ENCODE data around the gene CHCHD3. TPM values are rescaled to one million over a fixed set of nuclear protein-coding genes. Genes with fewer than 3 reads are reported as not detected.
"Not testable (repeated sequence)": the region's sequence is repeated elsewhere in the genome, so short reads cannot be mapped to it uniquely, and the experiment has no call there.

CHCHD3 gene
- total and polyA plus RNA-seq, 4 donors: 48.8 to 71.0 (median 58.7) TPM

DNA sequence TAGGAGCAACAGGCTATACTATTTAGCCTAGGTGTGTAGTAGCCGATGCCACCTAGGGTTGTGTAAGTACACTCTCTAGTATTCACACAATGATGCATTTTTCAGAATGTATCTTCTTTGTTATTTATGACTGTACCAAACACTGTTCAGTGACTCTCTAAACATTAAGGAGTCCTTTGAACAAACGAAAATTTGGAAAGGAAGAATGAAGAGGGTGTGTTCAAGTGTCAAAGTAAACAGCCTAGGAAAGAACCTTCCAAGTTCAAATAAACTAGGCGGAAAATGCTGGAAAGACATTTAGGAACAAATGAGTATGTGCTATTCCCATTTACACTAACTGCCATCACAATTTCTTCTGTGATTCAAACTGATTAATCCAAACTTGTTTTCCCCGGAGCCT lies 142.4 kb downstream of the CHCHD3 start:
- WGBS (ENCODE audit: insufficient coverage): 80% methylated on average over 1 of the region's 4 CpGs
- Histone ChIP-seq H3K4me3 (ENCODE audit: low read depth, low read length) (no peak overlapping the region), H3K27me3 (ENCODE audit: control insufficient read depth, insufficient read depth, low read length) (no peaks in the 10 kb centered on the region), H3K36me3 (ENCODE audit: control insufficient read depth, insufficient read depth, low read length) (no peaks in the 10 kb centered on the region), H3K27ac (ENCODE audit: low read depth, low read length) (no peak overlapping the region), H3K4me1 (ENCODE audit: control insufficient read depth, insufficient read depth, low read length) (no peaks in the 10 kb centered on the region), H3K9me3 (ENCODE audit: control insufficient read depth, insufficient read depth, low read length) (no peaks in the 10 kb centered on the region)
- DNase-seq (ENCODE audit: low read depth in 4 of 6, low spot score in 6 of 6): no peak

DNA sequence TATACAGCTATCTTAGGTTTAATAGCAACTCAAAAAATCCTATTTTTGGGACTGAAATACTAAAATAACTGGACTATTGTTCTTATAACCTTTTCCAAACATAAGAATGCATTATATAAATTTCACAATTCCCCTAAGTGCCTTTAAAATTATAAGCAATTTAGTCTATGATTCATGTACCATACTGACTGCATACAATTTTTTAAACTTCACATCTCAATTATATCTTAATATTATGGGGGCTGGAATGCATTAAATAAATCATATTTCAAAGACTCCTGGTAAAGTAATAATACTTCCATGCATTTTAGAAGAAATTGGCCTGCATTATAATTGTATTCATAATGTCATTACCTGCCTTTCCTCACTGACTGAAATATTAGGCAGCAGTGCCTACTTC lies 144.6 kb downstream of the CHCHD3 start:
- no peak for DNase-seq (ENCODE audit: low read depth in 4 of 6, low spot score in 6 of 6)
- Histone ChIP-seq H3K27ac (ENCODE audit: low read depth, low read length) (no peak overlapping the region), H3K9me3 (ENCODE audit: control insufficient read depth, insufficient read depth, low read length) (no peaks in the 10 kb centered on the region), H3K4me3 (ENCODE audit: low read depth, low read length) (no peak overlapping the region), H3K36me3 (ENCODE audit: control insufficient read depth, insufficient read depth, low read length) (no peaks in the 10 kb centered on the region), H3K27me3 (ENCODE audit: control insufficient read depth, insufficient read depth, low read length) (no peaks in the 10 kb centered on the region), H3K4me1 (ENCODE audit: control insufficient read depth, insufficient read depth, low read length) (peaks cover under 1% of the 10 kb centered on the region)

DNA sequence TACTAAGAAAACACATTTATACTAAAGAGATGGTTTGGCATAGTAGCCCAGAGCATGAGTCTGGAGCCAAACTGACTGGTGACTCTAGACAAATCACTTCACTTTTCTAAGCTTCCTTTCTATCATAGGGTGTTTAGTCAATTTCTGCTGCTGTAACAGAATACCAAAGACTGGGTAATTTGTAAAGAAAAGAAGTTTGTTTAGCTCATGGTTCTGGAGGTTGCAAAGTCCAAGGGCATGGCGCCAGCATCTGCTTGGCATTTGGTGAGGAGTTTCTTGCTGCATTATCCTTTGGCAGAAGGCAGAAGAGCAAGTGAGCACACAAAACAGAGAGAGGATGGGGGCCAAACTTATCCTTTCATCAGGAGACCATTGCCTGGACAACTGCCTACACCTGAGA lies 146.3 kb downstream of the CHCHD3 start:
- 100% methylated on average over 1 of the region's 1 CpG for whole genome bisulfite sequencing (ENCODE audit: insufficient coverage)
- DNase-seq (ENCODE audit: low read depth in 4 of 6, low spot score in 6 of 6): peak in 1 of 6 donors; percentile 33
- Histone ChIP-seq H3K4me3 (ENCODE audit: low read depth, low read length) (no peak overlapping the region), H3K4me1 (ENCODE audit: control insufficient read depth, insufficient read depth, low read length) (peaks cover 5% of the 10 kb centered on the region), H3K27ac (ENCODE audit: low read depth, low read length) (no peak overlapping the region), H3K36me3 (ENCODE audit: control insufficient read depth, insufficient read depth, low read length) (no peaks in the 10 kb centered on the region), H3K9me3 (ENCODE audit: control insufficient read depth, insufficient read depth, low read length) (no peaks in the 10 kb centered on the region), H3K27me3 (ENCODE audit: control insufficient read depth, insufficient read depth, low read length) (no peaks in the 10 kb centered on the region)

DNA sequence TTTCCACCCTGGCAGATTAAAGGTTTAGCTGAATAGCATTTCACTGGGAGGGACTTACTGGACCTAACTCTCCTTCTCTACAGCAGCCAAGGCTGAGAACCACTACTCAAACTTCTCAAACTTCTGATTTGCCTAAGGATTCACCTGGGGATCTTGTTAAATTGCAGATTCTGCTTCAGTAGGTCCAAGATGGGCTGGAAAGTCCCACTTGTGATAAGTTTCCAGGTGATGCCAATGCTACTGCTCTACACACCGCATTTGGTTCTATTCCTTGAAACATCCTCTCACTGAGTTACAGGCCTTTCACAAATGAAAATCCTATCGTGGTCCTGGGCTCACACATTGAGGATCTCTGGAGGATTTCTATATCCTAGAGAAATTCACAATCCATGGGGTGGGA lies 147.9 kb downstream of the CHCHD3 start:
- no peaks in the 10 kb centered on the region for H3K9me3 ChIP-seq (ENCODE audit: control insufficient read depth, insufficient read depth, low read length)
- no peaks in the 10 kb centered on the region for H3K36me3 ChIP-seq (ENCODE audit: control insufficient read depth, insufficient read depth, low read length)
- H3K27ac ChIP-seq (ENCODE audit: low read depth, low read length): no peak overlapping the region
- 100% methylated on average over 2 of the region's 2 CpGs for WGBS (ENCODE audit: insufficient coverage)
- no peak for DNase-seq (ENCODE audit: low read depth in 4 of 6, low spot score in 6 of 6)
- H3K4me3 ChIP-seq (ENCODE audit: low read depth, low read length): no peak overlapping the region
- no peaks in the 10 kb centered on the region for H3K27me3 ChIP-seq (ENCODE audit: control insufficient read depth, insufficient read depth, low read length)
- peaks cover 5% of the 10 kb centered on the region for H3K4me1 ChIP-seq (ENCODE audit: control insufficient read depth, insufficient read depth, low read length)

DNA sequence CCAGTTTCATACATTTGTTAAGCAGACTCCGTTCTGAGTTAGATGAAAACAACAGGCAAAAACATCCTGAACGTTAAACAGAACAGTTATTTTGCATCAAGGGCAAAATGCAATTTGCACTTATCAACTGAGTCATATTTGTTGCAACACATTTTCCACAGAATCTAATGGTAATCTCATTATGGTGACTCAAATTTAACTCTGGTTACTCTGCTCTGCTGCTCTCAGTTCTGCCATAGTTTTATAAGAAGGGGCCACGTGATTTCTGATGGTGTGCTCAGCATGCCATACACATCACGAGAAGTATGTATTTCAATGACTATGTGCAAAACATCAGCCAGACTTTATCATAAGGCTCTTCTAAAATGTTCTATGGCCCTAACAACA lies 148.8 kb downstream of the CHCHD3 start:
- peaks cover 5% of the 10 kb centered on the region for H3K4me1 ChIP-seq (ENCODE audit: control insufficient read depth, insufficient read depth, low read length)
- no peak for DNase-seq (ENCODE audit: low read depth in 4 of 6, low spot score in 6 of 6)
- H3K4me3 ChIP-seq (ENCODE audit: low read depth, low read length): no peak overlapping the region
- H3K27me3 ChIP-seq (ENCODE audit: control insufficient read depth, insufficient read depth, low read length): no peaks in the 10 kb centered on the region
- no peak overlapping the region for H3K27ac ChIP-seq (ENCODE audit: low read depth, low read length)
- H3K9me3 ChIP-seq (ENCODE audit: control insufficient read depth, insufficient read depth, low read length): no peaks in the 10 kb centered on the region
- no peaks in the 10 kb centered on the region for H3K36me3 ChIP-seq (ENCODE audit: control insufficient read depth, insufficient read depth, low read length)
- 80% methylated on average over 2 of the region's 4 CpGs for WGBS (ENCODE audit: insufficient coverage)

DNA sequence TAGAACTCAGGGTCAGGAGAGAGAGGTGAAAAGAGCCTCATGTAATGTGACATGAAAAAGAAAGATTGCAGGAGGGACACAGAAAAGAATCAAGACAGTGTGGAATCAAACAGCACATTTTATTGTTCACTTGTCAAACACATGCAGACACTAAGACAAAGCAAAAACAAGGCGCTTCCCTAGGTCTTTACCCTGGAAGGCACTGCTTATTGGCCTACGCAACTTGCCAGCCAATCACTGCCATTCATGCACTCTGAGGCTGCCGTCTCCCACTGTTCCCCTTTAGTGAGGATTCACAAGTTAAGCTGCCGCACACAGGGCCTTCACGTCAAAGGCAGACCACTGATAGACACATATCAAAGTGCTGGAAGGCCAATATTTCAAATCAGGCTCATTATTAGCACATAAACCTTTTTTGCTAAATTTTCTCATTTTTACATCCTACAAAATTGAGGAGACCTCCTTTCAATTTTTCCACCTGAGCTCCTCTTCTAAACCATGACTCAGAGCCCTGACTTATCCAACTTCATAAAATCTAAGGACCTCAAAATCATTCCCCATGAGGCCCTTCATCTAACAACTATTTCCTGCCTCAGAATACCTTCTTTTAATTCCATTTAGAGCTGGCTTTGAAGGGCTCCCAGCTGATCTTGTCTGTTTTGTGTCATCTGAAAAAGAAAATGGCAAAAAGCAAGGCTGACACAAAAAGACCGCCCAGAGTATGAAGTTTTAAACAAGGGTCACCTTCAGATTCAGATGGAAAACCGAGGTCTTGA lies 149.4 kb downstream of the CHCHD3 start:
- Histone ChIP-seq H3K27me3 (ENCODE audit: control insufficient read depth, insufficient read depth, low read length) (no peaks in the 10 kb centered on the region), H3K4me1 (ENCODE audit: control insufficient read depth, insufficient read depth, low read length) (peaks cover 5% of the 10 kb centered on the region), H3K4me3 (ENCODE audit: low read depth, low read length) (no peak overlapping the region), H3K9me3 (ENCODE audit: control insufficient read depth, insufficient read depth, low read length) (no peaks in the 10 kb centered on the region), H3K36me3 (ENCODE audit: control insufficient read depth, insufficient read depth, low read length) (no peaks in the 10 kb centered on the region), H3K27ac (ENCODE audit: low read depth, low read length) (no peak overlapping the region)
- WGBS (ENCODE audit: insufficient coverage): 59% methylated on average over 7 of the region's 7 CpGs
- DNase-seq (ENCODE audit: low read depth in 4 of 6, low spot score in 6 of 6): peak in 1 of 6 donors; percentile 42

DNA sequence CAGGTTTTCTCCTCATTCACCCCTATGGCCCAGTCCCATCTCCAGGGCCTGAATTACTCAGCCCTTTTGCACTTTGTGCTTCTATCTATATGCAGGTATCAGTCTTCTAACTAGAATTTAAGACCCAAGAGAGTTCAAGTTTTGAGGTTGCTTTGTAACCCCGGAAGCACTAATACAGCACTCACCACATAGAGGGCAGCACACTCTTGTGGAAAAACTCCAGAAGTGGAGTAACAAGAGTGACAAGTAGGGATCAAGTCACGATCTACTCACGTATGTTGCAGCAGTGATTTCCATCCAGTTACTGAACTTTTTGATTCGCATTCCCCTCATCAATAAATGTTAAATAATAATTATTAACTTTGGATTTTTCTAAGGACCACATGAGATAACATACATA lies 151.0 kb downstream of the CHCHD3 start:
- DNase-seq (ENCODE audit: low read depth in 4 of 6, low spot score in 6 of 6): peak in 2 of 6 donors; percentile 17 to 35
- WGBS (ENCODE audit: insufficient coverage): no CpG with 5 or more reads among the region's 4 CpGs

DNA sequence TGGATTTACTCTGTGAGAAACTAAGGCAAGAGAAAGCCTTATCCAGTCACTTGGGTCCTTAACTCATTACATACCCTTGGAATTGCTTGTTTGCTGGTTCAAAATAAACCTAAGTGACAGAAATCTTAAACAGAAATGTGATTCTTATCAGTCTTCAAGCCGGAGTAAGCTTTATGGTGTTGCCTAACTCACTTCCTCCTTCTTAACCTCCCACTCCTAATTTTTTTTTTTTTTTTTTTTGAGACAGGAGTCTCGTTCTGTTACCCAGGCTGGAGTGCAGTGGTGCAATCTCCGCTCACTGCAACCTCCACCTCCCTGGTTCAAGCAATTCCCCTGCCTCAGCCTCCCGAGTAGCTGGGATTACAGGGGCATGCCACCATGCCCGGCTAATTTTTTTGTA lies 151.9 kb downstream of the CHCHD3 start:
- not testable (repeated sequence) for H3K4me1 ChIP-seq (ENCODE audit: control insufficient read depth, insufficient read depth, low read length); H3K27me3 ChIP-seq (ENCODE audit: control insufficient read depth, insufficient read depth, low read length); H3K36me3 ChIP-seq (ENCODE audit: control insufficient read depth, insufficient read depth, low read length); H3K27ac ChIP-seq (ENCODE audit: low read depth, low read length); H3K4me3 ChIP-seq (ENCODE audit: low read depth, low read length); DNase-seq (ENCODE audit: low read depth in 4 of 6, low spot score in 6 of 6); H3K9me3 ChIP-seq (ENCODE audit: control insufficient read depth, insufficient read depth, low read length)
- WGBS (ENCODE audit: insufficient coverage): 93% methylated on average over 3 of the region's 5 CpGs

More for the DNA sequence above, 151.0 kb downstream of the CHCHD3 start:
- Histone ChIP-seq H3K4me3 (ENCODE audit: low read depth, low read length) (no peak overlapping the region), H3K27me3 (ENCODE audit: control insufficient read depth, insufficient read depth, low read length) (no peaks in the 10 kb centered on the region), H3K9me3 (ENCODE audit: control insufficient read depth, insufficient read depth, low read length) (no peaks in the 10 kb centered on the region), H3K36me3 (ENCODE audit: control insufficient read depth, insufficient read depth, low read length) (no peaks in the 10 kb centered on the region), H3K4me1 (ENCODE audit: control insufficient read depth, insufficient read depth, low read length) (peaks cover 5% of the 10 kb centered on the region), H3K27ac (ENCODE audit: low read depth, low read length) (no peak overlapping the region)

DNA sequence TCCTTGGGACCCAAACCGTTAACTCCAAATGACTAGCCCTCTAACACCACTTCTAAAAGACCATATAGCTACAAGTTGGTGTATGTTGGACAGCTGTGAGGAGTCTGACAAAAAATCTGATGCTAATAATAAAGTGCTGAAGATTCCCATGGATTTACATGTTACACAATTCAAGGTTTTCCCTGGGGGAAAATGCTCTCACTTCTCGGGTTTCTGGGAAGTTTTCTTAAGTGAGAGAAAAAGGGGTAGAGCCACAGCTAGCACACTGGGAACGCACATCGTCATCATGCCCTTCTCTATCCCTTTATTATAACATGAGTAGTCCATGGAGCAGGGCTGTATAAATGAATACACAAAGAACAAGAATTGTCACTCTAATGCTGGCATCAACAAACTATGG lies 162.1 kb downstream of the CHCHD3 start:
- Histone ChIP-seq H3K36me3 (ENCODE audit: control insufficient read depth, insufficient read depth, low read length) (no peaks in the 10 kb centered on the region), H3K27ac (ENCODE audit: low read depth, low read length) (no peak overlapping the region), H3K27me3 (ENCODE audit: control insufficient read depth, insufficient read depth, low read length) (no peaks in the 10 kb centered on the region), H3K4me1 (ENCODE audit: control insufficient read depth, insufficient read depth, low read length) (no peaks in the 10 kb centered on the region), H3K4me3 (ENCODE audit: low read depth, low read length) (no peak overlapping the region), H3K9me3 (ENCODE audit: control insufficient read depth, insufficient read depth, low read length) (no peaks in the 10 kb centered on the region)
- DNase-seq (ENCODE audit: low read depth in 4 of 6, low spot score in 6 of 6): no peak
- WGBS (ENCODE audit: insufficient coverage): no CpG with 5 or more reads among the region's 4 CpGs

DNA sequence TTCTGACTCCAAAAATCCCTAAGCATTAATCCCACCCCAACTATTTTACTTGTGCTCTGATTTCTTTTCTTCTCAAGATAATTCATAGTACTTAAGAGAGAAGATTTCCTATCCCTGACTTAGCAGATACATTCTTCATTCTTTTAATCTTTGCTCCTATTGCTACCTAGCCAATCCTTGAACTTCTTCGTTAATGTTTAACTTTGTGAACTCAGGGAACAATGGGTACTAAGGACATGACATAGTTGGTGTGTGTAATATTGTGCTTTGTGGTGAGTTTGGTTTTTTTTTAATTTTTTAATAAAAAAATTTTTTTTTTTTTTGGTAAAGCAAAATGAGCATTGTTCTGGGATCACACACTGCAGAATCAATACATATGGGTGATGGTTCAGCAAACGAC lies 166.2 kb downstream of the CHCHD3 start:
- no peaks in the 10 kb centered on the region for H3K27me3 ChIP-seq (ENCODE audit: control insufficient read depth, insufficient read depth, low read length)
- no peak overlapping the region for H3K27ac ChIP-seq (ENCODE audit: low read depth, low read length)
- no peaks in the 10 kb centered on the region for H3K4me1 ChIP-seq (ENCODE audit: control insufficient read depth, insufficient read depth, low read length)
- H3K36me3 ChIP-seq (ENCODE audit: control insufficient read depth, insufficient read depth, low read length): peaks cover 2% of the 10 kb centered on the region
- no peaks in the 10 kb centered on the region for H3K9me3 ChIP-seq (ENCODE audit: control insufficient read depth, insufficient read depth, low read length)
- WGBS (ENCODE audit: insufficient coverage): 100% methylated on average over 1 of the region's 2 CpGs
- no peak for DNase-seq (ENCODE audit: low read depth in 4 of 6, low spot score in 6 of 6)
- no peak overlapping the region for H3K4me3 ChIP-seq (ENCODE audit: low read depth, low read length)

Data from spinal cord (tissue), 10 donors.